Liver (tissue), 3 donors: ENCODE data around the gene PCBP4.

ENCODE experiments used
- CTCF ChIP-seq: fragments of 150-350 bp; IDR thresholded peaks from 2 replicates; pipeline ENCODE4 v1.5.1; 2017; ENCODE audit warnings: improper control_type of control experiment, low read depth, low read length; ENCODE audit not compliant: missing input control
- FOXA2 ChIP-seq: IDR thresholded peaks from 2 replicates; pipeline ENCODE4 v1.6.1; 2016; ENCODE audit warnings: antibody characterized with exemption
- GABPA ChIP-seq, 2 donors: IDR thresholded peaks in 1 of 2; conservative IDR thresholded peaks in 1 of 2; 2 replicates each; pipeline ENCODE4 v1.6.1; 2016; ENCODE audit warnings: antibody characterized with exemption in 2 of 2, mild to moderate bottlenecking in 1 of 2, moderate library complexity in 1 of 2
- HNF4G ChIP-seq: IDR thresholded peaks from 2 replicates; pipeline ENCODE4 v1.6.1; 2016; ENCODE audit warnings: antibody characterized with exemption
- JUND ChIP-seq, 2 donors: IDR thresholded peaks; 2 replicates each; pipeline ENCODE4 v1.6.1; 2016; ENCODE audit warnings: antibody characterized with exemption in 2 of 2
- MAX ChIP-seq: IDR thresholded peaks from 2 replicates; pipeline ENCODE4 v1.6.1; 2016; ENCODE audit warnings: antibody characterized with exemption
- RAD21 ChIP-seq, 2 donors: IDR thresholded peaks; 2 replicates each; pipeline ENCODE4 v1.6.1; 2016; ENCODE audit warnings: antibody characterized with exemption in 2 of 2, mild to moderate bottlenecking in 2 of 2
- REST ChIP-seq: IDR thresholded peaks from 2 replicates; pipeline ENCODE4 v1.6.1; 2016; ENCODE audit warnings: antibody characterized with exemption, mild to moderate bottlenecking
- SP1 ChIP-seq: IDR thresholded peaks from 2 replicates; pipeline ENCODE4 v1.6.1; 2018; ENCODE audit warnings: antibody characterized with exemption, mild to moderate bottlenecking
- donor health status: healthy.
- donor health status: healthy.

GRCh38 chr3:51934991-51935885, 32.0 kb downstream of the PCBP4 start:
- no peak for TF ChIP-seq RAD21 (IDR thresholded peaks at IDR 0.05)
- TF ChIP-seq CTCF = no peak
- TF ChIP-seq MAX = no peak
- no peak for TF ChIP-seq SP1
- no peak for TF ChIP-seq FOXA2
- TF ChIP-seq REST = no peak
- TF ChIP-seq HNF4G = no peak
- TF ChIP-seq GABPA (IDR thresholded peaks at IDR 0.05 in 1 of 2, conservative IDR thresholded peaks at IDR 0.05 in 1 of 2) = no peak
- no peak for TF ChIP-seq JUND (IDR thresholded peaks at IDR 0.05)
